ENCODE data around the gene PTPN2. TPM values are rescaled to one million over a fixed set of nuclear protein-coding genes. Genes with fewer than 3 reads are reported as not detected.

Gene PTPN2
- polyA plus RNA-seq, 2 of the 4 experiments (the other 2 are of a cell fraction) = 23.0 to 32.4 TPM

GRCh38 chr18:12885500-12885899, 1.5 kb upstream of the PTPN2 start:
- CTCF ChIA-PET = interaction anchor here (1.1 to 2.6 kb wide), 3 partner anchors 9 to 141 kb away, joined by 5 to 11 read pairs (median 7); no protein-coding TSS in a partner anchor
- no peak overlapping the region for H3K4me3 ChIP-seq
- TF ChIP-seq HOXB5 (CRISPR knock-in tag; IDR thresholded peaks at IDR 0.05) (no peak), BCL3 (IDR thresholded peaks at IDR 0.05) (no peak), POLR2A (IDR thresholded peaks at IDR 0.05; ENCODE audit: low read length) (no peak), HDAC2 (IDR thresholded peaks at IDR 0.05) (no peak), JUNB (IDR thresholded peaks at IDR 0.05) (no peak), RAD21 (conservative IDR thresholded peaks at IDR 0.05 in 1 of 2, IDR thresholded peaks at IDR 0.05 in 1 of 2) (no peak), PHF8 (IDR thresholded peaks at IDR 0.05; ENCODE audit: borderline replicate concordance, low read depth) (no peak)
- H3K9me3 ChIP-seq = no peaks in the 10 kb centered on the region
- 79% methylated on average over 4 of the region's 4 CpGs for WGBS (ENCODE audit: missing lambda C conversion rate)
- peak overlapping the region; percentile 78; the same call in 2 of the 3 replicates for H3K4me2 ChIP-seq
- peaks cover 22% of the 10 kb centered on the region; the same call in 2 of the 3 replicates for H3K4me1 ChIP-seq
- FAIRE-seq (no peak), ATAC-seq (no peak), DNase-seq (ENCODE audit: low read depth in 1 of 2, low spot score in 1 of 2) (no peak)
- POLR2A ChIA-PET = interaction anchor here (0.7 kb wide), 1 partner anchor 48 kb away, joined by 3 read pairs; no protein-coding TSS in a partner anchor
- no peak overlapping the region for H3K27ac ChIP-seq

GRCh38 chr18:12884406-12885323, 628 bp upstream of the PTPN2 start:
- no peak for DNase-seq (ENCODE audit: low read depth in 1 of 2, low spot score in 1 of 2)
- H3K4me2 ChIP-seq = peak overlapping the region; percentile 78
- no peaks in the 10 kb centered on the region for H3K9me3 ChIP-seq
- WGBS (ENCODE audit: missing lambda C conversion rate) = 17% methylated on average over 33 of the region's 35 CpGs
- POLR2A ChIA-PET = interaction anchor here (0.7 to 1.8 kb wide), 19 partner anchors 10 to 508 kb away, joined by 3 to 20 read pairs (median 6); partner anchors contain the start of genes AFG3L2 and CEP192
- peak overlapping the region; percentile 90 for H3K4me3 ChIP-seq
- FAIRE-seq = no peak
- ATAC-seq = no peak; a peak in 1 of 6 replicates
- TF ChIP-seq ZFP36 (IDR thresholded peaks at IDR 0.05; ENCODE audit: borderline replicate concordance, partially characterized antibody) (no peak), ELK1 (IDR thresholded peaks at IDR 0.05; ENCODE audit: low read depth, low read length) (no peak), ZC3H11A (IDR thresholded peaks at IDR 0.05) (no peak), JUN (IDR thresholded peaks at IDR 0.05) (no peak; a peak in 1 of 5 replicates), ZNF302 (CRISPR knock-in tag; IDR thresholded peaks at IDR 0.05) (no peak), HEYL (CRISPR knock-in tag; IDR thresholded peaks at IDR 0.05) (no peak), HES2 (IDR thresholded peaks at IDR 0.05) (no peak), CTCF (IDR thresholded peaks at IDR 0.05) (no peak), NR3C1 (IDR thresholded peaks at IDR 0.05) (no peak), HDAC2 (IDR thresholded peaks at IDR 0.05) (no peak), TP53 (CRISPR knock-in tag; IDR thresholded peaks at IDR 0.05) (no peak), SREBF2 (IDR thresholded peaks at IDR 0.05) (no peak), KDM1A (IDR thresholded peaks at IDR 0.05; ENCODE audit: low read depth) (no peak), NPAS2 (CRISPR knock-in tag; IDR thresholded peaks at IDR 0.05; ENCODE audit: borderline replicate concordance) (no peak), MAX (IDR thresholded peaks at IDR 0.05) (no peak), HOXA7 (CRISPR knock-in tag; IDR thresholded peaks at IDR 0.05) (no peak), FOSB (CRISPR knock-in tag; IDR thresholded peaks at IDR 0.05) (no peak), RNF2 (IDR thresholded peaks at IDR 0.05; ENCODE audit: borderline replicate concordance, low read depth) (no peak)
- CTCF ChIA-PET = interaction anchor here (1.1 to 2.6 kb wide), 4 partner anchors 9 to 140 kb away, joined by 5 to 11 read pairs (median 6); no protein-coding TSS in a partner anchor
- H3K27ac ChIP-seq = peak overlapping the region; percentile 94 to 100
- H3K4me1 ChIP-seq = peaks cover 27% of the 10 kb centered on the region; the same call in 2 of the 3 replicates
